ENCODE data around the gene ROBO2. TPM values are rescaled to one million over a fixed set of nuclear protein-coding genes. Genes with fewer than 3 reads are reported as not detected.

Gene ROBO2
- total RNA-seq, 2 donors from 2014 or later = 0.74 to 0.88 TPM

DNA sequence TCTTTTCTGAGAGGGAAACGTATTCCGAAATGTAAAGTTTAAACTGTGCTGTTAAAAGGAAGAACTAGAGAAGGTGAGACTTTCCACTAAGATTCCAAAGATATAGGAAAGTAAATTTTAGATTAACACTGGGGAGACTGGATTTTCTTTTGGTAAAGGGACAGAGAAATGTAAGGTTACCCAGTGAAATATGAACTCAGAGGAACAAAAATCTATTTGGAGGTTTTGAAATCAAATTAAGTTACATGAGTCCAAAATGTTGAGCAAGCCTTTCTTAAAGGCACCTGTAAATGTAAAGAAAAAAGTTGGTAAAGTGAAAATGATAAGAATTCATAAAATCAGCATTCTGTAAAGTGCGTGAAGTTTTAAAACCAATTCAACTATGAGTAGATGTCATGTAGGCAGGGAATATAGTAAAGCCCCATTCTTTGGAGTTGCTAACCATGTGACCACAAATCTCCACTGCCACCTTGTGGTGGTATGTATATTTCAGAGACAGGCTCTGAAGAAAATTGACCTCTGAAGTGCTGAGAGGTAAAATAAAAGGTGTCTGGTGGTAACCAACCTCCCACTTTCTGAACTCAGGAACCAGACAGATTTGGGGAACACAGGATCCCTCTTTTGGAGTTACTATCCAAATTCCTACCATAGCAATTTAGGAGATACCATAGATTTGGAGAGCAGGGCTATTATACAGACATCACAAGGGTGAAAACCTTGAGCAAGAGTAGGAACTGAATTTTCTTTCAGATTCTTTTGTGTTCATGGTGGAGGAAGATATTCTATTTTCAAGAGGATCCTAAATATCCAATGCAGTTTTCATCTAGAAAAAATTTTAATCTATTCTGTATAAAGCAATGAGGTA, 215.3 kb downstream of the ROBO2 start:
- no peaks in the 10 kb centered on the region for H3K4me1 ChIP-seq
- H3K9ac ChIP-seq (ENCODE audit: low read depth in 2 of 2, low read length in 2 of 2) = no peak overlapping the region
- no peaks in the 10 kb centered on the region for H3K27me3 ChIP-seq
- no peak overlapping the region for H3K4me3 ChIP-seq
- H3K36me3 ChIP-seq = no peaks in the 10 kb centered on the region
- no peak overlapping the region for H3K27ac ChIP-seq
- intact Hi-C loops (cut with DNase I) = loop anchor here (5.0 kb wide), 1 partner anchor 218 kb away; no protein-coding TSS in a partner anchor
- peak; percentile 44 for DNase-seq
- no peaks in the 10 kb centered on the region for H3K9me3 ChIP-seq
- TF ChIP-seq, protein P1, sequence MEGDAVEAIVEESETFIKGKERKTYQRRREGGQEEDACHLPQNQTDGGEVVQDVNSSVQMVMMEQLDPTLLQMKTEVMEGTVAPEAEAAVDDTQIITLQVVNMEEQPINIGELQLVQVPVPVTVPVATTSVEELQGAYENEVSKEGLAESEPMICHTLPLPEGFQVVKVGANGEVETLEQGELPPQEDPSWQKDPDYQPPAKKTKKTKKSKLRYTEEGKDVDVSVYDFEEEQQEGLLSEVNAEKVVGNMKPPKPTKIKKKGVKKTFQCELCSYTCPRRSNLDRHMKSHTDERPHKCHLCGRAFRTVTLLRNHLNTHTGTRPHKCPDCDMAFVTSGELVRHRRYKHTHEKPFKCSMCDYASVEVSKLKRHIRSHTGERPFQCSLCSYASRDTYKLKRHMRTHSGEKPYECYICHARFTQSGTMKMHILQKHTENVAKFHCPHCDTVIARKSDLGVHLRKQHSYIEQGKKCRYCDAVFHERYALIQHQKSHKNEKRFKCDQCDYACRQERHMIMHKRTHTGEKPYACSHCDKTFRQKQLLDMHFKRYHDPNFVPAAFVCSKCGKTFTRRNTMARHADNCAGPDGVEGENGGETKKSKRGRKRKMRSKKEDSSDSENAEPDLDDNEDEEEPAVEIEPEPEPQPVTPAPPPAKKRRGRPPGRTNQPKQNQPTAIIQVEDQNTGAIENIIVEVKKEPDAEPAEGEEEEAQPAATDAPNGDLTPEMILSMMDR (IDR thresholded peaks at IDR 0.05) = peak; percentile 52

DNA sequence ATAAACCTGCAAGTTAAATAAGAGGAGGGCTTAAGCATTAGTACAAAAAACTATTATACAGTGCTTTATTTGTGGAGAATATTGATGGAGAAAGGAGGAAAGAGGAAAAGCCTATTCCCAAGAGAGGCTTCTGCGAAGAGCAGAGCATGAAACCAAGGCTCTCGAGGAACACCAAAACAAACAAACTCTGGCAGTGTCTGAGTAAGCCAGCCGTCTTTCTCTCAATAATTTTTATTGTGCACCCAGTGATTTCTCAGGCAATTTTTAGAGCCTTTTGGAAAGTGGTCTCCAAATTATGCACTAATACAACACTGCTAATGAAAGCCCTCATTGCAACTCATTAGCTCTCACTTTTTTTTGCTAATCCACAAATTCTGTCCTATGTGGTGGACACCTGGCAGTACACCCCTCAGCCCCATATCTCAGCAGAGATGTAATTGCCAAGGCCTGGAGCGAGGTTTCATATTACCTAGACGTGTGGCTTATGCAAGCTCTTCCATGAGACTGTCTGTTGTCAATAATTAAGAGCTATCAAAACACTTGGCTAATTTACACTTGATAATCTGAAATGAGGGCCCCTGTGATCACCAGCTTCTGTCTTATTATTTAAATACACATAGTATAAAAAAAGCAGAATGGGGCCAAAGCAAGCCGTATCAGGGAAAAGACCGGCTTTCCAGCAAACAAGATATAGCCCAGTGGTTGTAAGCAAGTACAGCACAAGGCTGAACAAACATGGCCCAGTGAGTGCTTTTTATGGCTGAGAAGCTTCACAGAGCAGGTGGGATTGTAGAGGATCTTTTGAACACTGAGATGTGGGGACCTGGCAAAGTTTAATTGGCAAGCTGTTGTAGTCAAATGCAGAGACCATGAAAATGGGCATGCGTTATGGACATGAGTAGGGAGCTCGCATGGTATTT, 216.9 kb downstream of the ROBO2 start:
- TF ChIP-seq, protein P1 (IDR thresholded peaks at IDR 0.05) = no peak
- Histone ChIP-seq H3K9ac (ENCODE audit: low read depth in 2 of 2, low read length in 2 of 2) (no peak overlapping the region), H3K27me3 (no peaks in the 10 kb centered on the region), H3K4me3 (no peak overlapping the region), H3K36me3 (no peaks in the 10 kb centered on the region), H3K4me1 (no peaks in the 10 kb centered on the region), H3K9me3 (no peaks in the 10 kb centered on the region), H3K27ac (no peak overlapping the region)
- no peak for DNase-seq
- intact Hi-C loops (cut with DNase I) = loop anchor here (5.0 kb wide), 1 partner anchor 220 kb away; no protein-coding TSS in a partner anchor

DNA sequence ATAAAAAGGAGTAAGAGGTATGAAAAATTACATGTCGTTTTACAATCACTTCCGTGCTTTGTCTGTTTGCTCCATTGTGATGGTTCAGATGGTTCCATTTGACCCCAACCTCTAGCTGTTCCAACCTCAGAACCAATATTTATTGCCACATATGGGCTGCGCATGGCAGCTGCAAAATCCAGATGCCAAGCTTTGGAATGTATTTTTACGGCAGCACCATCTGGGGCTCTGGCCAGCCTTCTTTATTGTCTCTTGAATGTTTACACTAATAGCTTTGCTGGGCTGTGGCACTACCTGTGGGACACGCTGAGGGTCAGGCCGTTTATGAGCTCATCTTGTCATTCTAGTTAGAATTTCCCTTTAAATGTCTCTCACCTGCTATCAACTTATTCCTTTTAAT, 219.8 kb downstream of the ROBO2 start:
- Histone ChIP-seq H3K9ac (ENCODE audit: low read depth in 2 of 2, low read length in 2 of 2) (no peak overlapping the region), H3K36me3 (no peaks in the 10 kb centered on the region), H3K27me3 (no peaks in the 10 kb centered on the region), H3K4me3 (no peak overlapping the region), H3K4me1 (no peaks in the 10 kb centered on the region), H3K27ac (no peak overlapping the region), H3K9me3 (no peaks in the 10 kb centered on the region)
- intact Hi-C loops (cut with DNase I) = loop anchor here (5.0 kb wide), 1 partner anchor 222 kb away; no protein-coding TSS in a partner anchor
- TF ChIP-seq, protein P1 (IDR thresholded peaks at IDR 0.05) = no peak
- no peak for DNase-seq

DNA sequence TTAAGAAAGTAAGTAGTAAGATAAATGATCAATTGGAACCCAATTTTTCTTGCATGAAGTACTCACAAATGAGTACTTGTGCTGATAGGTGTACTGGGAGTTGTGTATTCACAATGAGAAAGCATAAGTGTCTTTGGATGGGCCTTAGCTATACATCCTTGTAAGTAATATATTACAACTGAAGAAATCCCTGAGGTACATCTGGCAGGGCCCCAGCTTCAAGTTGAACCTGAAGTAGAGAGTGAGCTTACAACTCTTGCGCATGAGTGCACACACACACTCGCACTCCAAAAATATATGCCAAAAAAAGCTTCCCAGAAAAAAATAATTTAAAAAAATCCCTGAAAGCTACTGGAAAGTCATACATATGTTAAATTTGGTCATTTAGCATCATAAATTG, 222.5 kb downstream of the ROBO2 start:
- H3K9ac ChIP-seq (ENCODE audit: low read depth in 2 of 2, low read length in 2 of 2) = no peak overlapping the region
- intact Hi-C loops (cut with DNase I) = no loop called here

DNA sequence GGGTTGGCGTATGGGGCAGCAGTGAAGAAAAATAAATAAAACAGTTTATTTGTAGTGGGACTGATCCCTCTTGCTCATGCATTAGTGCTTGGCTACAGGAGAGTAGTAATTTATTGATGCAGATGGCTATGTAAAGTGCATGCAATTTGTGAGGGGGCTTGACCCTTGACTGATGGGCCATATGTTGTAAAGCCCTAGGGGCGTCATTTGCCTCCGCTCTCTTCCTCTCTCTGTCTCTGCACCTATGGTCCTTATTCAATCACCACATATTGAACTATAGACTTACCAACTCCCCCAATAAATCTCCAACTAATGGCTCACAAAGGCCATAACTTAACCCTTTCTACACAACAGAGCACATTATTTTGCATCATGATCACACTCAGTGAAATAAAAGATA, 227.7 kb downstream of the ROBO2 start:
- H3K36me3 ChIP-seq = no peaks in the 10 kb centered on the region
- TF ChIP-seq, protein P1 (IDR thresholded peaks at IDR 0.05) = no peak
- H3K9me3 ChIP-seq = no peaks in the 10 kb centered on the region
- no peak for DNase-seq
- intact Hi-C loops (cut with DNase I) = no loop called here
- H3K27ac ChIP-seq = no peak overlapping the region
- no peak overlapping the region for H3K9ac ChIP-seq (ENCODE audit: low read depth in 2 of 2, low read length in 2 of 2)
- no peak overlapping the region for H3K4me3 ChIP-seq
- H3K4me1 ChIP-seq = no peaks in the 10 kb centered on the region
- H3K27me3 ChIP-seq = no peaks in the 10 kb centered on the region

More for the DNA sequence above, 222.5 kb downstream of the ROBO2 start:
- Histone ChIP-seq H3K4me1 (no peaks in the 10 kb centered on the region), H3K27ac (no peak overlapping the region), H3K27me3 (no peaks in the 10 kb centered on the region), H3K36me3 (no peaks in the 10 kb centered on the region), H3K4me3 (no peak overlapping the region), H3K9me3 (no peaks in the 10 kb centered on the region)
- DNase-seq = no peak
- TF ChIP-seq, protein P1 (IDR thresholded peaks at IDR 0.05) = no peak
